ENCODE measurements around the gene EHHADH. TPM values are rescaled to one million over a fixed set of nuclear protein-coding genes. Genes with fewer than 3 reads are reported as not detected.

The EHHADH gene
- total RNA-seq, 2 experiments from 2014 or later: 4.0 to 5.0 TPM

- ChIA-PET POLR2A (no interaction called here), CTCF (no interaction called here)
- Mint-ChIP-seq H3K4me1 (ENCODE audit: low read depth) (peaks cover 2% of the 10 kb centered on the region), H3K27ac (no peak overlapping the region), H3K27me3 (peaks cover 31% of the 10 kb centered on the region), H3K9me3 (no peaks in the 10 kb centered on the region), H3K36me3 (ENCODE audit: low read depth) (no peaks in the 10 kb centered on the region), H3K4me3 (no peak overlapping the region)
- ATAC-seq: no peak
- intact Hi-C loops (cut with micrococcal nuclease): no loop called here
- TF ChIP-seq CTCF (IDR thresholded peaks at IDR 0.05): no peak
- DNase-seq: no peak
Observed at GRCh38 chr3:185153861-185154629, 99.8 kb downstream of the EHHADH start.

- DNase-seq: peak; percentile 10
- peaks cover 30% of the 10 kb centered on the region for H3K27me3 Mint-ChIP-seq
- no peak overlapping the region for H3K27ac Mint-ChIP-seq
Observed at GRCh38 chr3:185153171-185153771, 100.6 kb downstream of the EHHADH start.

GRCh38 chr3:185152410-185153170 is 101.3 kb downstream of the EHHADH start, which contains the start of gene C3orf70:
Gene C3orf70, minus strand, starts transcription at chr3:185153060. Its CDS starts 237 bp downstream, at chr3:185152823.
- Mint-ChIP-seq H3K4me1 (ENCODE audit: low read depth) (peaks cover 2% of the 10 kb centered on the region), H3K27ac (no peak within 1 kb of the TSS), H3K36me3 (ENCODE audit: low read depth) (no peaks in the 10 kb centered on the region), H3K9me3 (no peaks in the 10 kb centered on the region), H3K27me3 (peaks cover 30% of the 10 kb centered on the region), H3K4me3 (peak within 1 kb of the TSS; percentile 67)
- CTCF ChIA-PET: interaction anchor here (1.4 kb wide), 1 partner anchor 24 kb away, joined by 3 read pairs; no protein-coding TSS in a partner anchor
- ATAC-seq (peak; percentile 60), DNase-seq (peak; percentile 42)
- intact Hi-C loops (cut with micrococcal nuclease): no loop called here
- no peak for TF ChIP-seq CTCF (IDR thresholded peaks at IDR 0.05)
- POLR2A ChIA-PET: interaction anchor here (0.5 kb wide), 1 partner anchor 435 kb away, joined by 3 read pairs; no protein-coding TSS in a partner anchor

More at GRCh38 chr3:185153171-185153771, 100.6 kb downstream of the EHHADH start:
- ATAC-seq: peak; percentile 29
- Mint-ChIP-seq H3K9me3 (no peaks in the 10 kb centered on the region), H3K4me1 (ENCODE audit: low read depth) (peaks cover 2% of the 10 kb centered on the region), H3K4me3 (peak overlapping the region; percentile 67), H3K36me3 (ENCODE audit: low read depth) (no peaks in the 10 kb centered on the region)
- ChIA-PET POLR2A (interaction anchor here (0.5 kb wide), 1 partner anchor 434 kb away, joined by 3 read pairs; no protein-coding TSS in a partner anchor), CTCF (no interaction called here)
- intact Hi-C loops (cut with micrococcal nuclease): no loop called here
- TF ChIP-seq CTCF (IDR thresholded peaks at IDR 0.05): no peak

GRCh38 chr3:185151964-185152409 is 101.9 kb downstream of the EHHADH start:
- H3K9me3 Mint-ChIP-seq: no peaks in the 10 kb centered on the region
- DNase-seq: no peak
- peak overlapping the region; percentile 64 for H3K4me3 Mint-ChIP-seq
- TF ChIP-seq CTCF (IDR thresholded peaks at IDR 0.05): no peak
- H3K27me3 Mint-ChIP-seq: peaks cover 28% of the 10 kb centered on the region
- peaks cover 2% of the 10 kb centered on the region for H3K4me1 Mint-ChIP-seq (ENCODE audit: low read depth)
- H3K27ac Mint-ChIP-seq: no peak overlapping the region
- intact Hi-C loops (cut with micrococcal nuclease): no loop called here
- ChIA-PET CTCF (interaction anchor here (1.4 kb wide), 1 partner anchor 24 kb away, joined by 3 read pairs; no protein-coding TSS in a partner anchor), POLR2A (no interaction called here)
- no peaks in the 10 kb centered on the region for H3K36me3 Mint-ChIP-seq (ENCODE audit: low read depth)
- ATAC-seq: no peak
